K562 (cell line): ENCODE data around the gene HOXB1. TPM values are rescaled to one million over a fixed set of nuclear protein-coding genes. Genes with fewer than 3 reads are reported as not detected.
A peak's percentile ranks its signal among the peaks of the same experiment; 100 is the strongest.

Source experiments
- HDAC1 ChIP-seq, 2 experiments: fragments of 450-650 bp; IDR thresholded peaks; 2 replicates each; pipeline ENCODE4 v1.6.1; 2016 to 2017; ENCODE audit warnings: inconsistent platforms in 1 of 2, mild to moderate bottlenecking in 1 of 2, moderate library complexity in 1 of 2
- TFAM ChIP-seq: fragments of 250-450 bp; sonication (Bioruptor Pico); conservative IDR thresholded peaks from 2 replicates; pipeline ENCODE4 v1.5.0; 2021; ENCODE audit warnings: mild to moderate bottlenecking, moderate library complexity
- ZNF232 ChIP-seq: sonication (generic); formaldehyde crosslinking; IDR thresholded peaks from 2 replicates; pipeline ENCODE4 v1.8.0; 2022; ENCODE audit warnings: mild to moderate bottlenecking, missing genetic modification reagents
- polyA plus RNA-seq, 8 experiments: library from polyadenylated mRNA; depleted of rRNA in 4 of 8; stranded (reverse) in 5 of 8; unstranded in 3 of 8; fragments of >200 nt; fragmentation: Nextera tagmentation in 2 of 8; fragmentation: Illumina TruSeq in 1 of 8; extraction: Ambion mirVana in 2 of 8; extraction: Trizol in 1 of 8; gene quantifications; 2 replicates each; pipeline versions ENCODE4 v1.2.1 to v1.2.3, GENCODE V29; 2011 to 2014; ENCODE audit warnings: inconsistent platforms in 1 of 8, missing spikeins in 1 of 8
- total RNA-seq, 7 experiments: library from RNA; depleted of rRNA in 6 of 7; stranded (reverse); fragments of >200 nt in 6 of 7; fragmentation: Illumina TruSeq in 2 of 7; extraction: Trizol in 2 of 7; gene quantifications; 2 replicates each; pipeline versions ENCODE4 v1.2.1 to v1.2.3, GENCODE V29; 2011 to 2021; ENCODE audit warnings: low replicate concordance in 1 of 7
- TF ChIP-seq, protein P1 (sequence below), 2 experiments: fragments of 450-650 bp; conservative IDR thresholded peaks; 2 replicates each; pipeline ENCODE4 v1.6.1; 2017; ENCODE audit warnings: mild to moderate bottlenecking in 2 of 2, moderate library complexity in 2 of 2
- TF ChIP-seq, protein P2 (sequence below): fragments of 450-650 bp; formaldehyde crosslinking; IDR thresholded peaks from 2 replicates; pipeline ENCODE4 v1.4.0; 2020; ENCODE audit warnings: mild to moderate bottlenecking, moderate library complexity
- TF ChIP-seq, protein P3 (sequence below): fragments of 250-450 bp; sonication (Bioruptor Pico); IDR thresholded peaks from 2 replicates; pipeline ENCODE4 v1.4.0; 2020; ENCODE audit warnings: mild to moderate bottlenecking, moderate library complexity, borderline replicate concordance
- TF ChIP-seq, protein P4 (sequence below): IDR thresholded peaks from 2 replicates; pipeline ENCODE4 v1.6.1; 2011; ENCODE audit not compliant: insufficient read length; ENCODE audit errors: extremely low read depth

HOXB1 gene
- total and polyA plus RNA-seq, 9 of the 15 experiments (the other 6 are each of a cell fraction or from before 2014, with no cell fraction given) = 0.04 TPM; not detected in 8

DNA sequence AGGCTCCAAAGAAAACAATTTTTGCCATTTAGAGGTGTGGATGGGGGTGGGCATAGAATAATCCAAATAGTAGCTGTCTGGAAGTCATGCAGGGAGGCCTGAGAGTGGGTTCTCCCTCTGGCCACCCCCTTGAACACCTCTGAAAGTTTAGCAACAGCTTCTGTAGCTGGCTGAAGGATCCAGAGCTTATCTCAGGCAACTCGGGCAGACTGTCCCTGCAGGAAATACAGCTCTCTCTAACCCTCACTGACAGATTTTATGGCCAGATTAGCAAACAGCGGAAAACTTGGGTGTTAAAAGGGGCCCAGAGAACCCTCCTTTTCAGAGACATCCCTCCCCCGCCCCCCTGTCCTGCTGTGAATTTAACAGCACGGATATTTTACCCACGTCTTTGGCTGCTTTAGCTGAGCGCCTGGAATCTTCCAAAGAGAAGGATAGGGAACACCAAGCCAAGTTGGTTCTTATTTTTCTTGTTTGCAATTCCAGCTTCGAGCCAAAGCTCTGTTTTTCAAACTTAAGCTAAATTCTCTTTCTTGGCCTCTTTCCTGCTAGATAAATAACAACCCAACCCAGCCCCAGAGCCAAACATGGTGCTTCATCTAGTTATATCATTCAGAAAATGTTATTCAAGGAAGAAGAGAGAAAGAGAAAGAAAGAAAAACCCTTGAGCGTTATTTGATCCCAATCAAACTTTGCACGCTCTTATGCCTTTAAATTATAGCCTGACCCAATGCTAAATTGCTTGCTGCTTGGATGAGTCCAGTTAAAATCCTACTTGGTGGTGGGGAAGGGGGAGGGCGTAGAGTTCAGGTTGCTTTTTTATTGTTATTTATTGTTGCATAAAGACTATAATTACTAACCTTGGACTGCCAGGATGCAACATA is 16.4 kb upstream of the HOXB1 start (continued):
- TF ChIP-seq, protein P1, sequence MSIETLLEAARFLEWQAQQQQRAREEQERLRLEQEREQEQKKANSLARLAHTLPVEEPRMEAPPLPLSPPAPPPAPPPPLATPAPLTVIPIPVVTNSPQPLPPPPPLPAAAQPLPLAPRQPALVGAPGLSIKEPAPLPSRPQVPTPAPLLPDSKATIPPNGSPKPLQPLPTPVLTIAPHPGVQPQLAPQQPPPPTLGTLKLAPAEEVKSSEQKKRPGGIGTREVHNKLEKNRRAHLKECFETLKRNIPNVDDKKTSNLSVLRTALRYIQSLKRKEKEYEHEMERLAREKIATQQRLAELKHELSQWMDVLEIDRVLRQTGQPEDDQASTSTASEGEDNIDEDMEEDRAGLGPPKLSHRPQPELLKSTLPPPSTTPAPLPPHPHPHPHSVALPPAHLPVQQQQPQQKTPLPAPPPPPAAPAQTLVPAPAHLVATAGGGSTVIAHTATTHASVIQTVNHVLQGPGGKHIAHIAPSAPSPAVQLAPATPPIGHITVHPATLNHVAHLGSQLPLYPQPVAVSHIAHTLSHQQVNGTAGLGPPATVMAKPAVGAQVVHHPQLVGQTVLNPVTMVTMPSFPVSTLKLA (conservative IDR thresholded peaks at IDR 0.05) = 0 out of 4 replicates have a peak, but pooled peaks of 1 of the 2 experiments have one; percentile 40
- TF ChIP-seq ZNF232 (CRISPR knock-in tag) = no peak
- TF ChIP-seq HDAC1 (IDR thresholded peaks at IDR 0.05) = peak in 1 of 2 experiments; percentile 47; a peak in 2 of 4 replicates
- TF ChIP-seq, protein P2, sequence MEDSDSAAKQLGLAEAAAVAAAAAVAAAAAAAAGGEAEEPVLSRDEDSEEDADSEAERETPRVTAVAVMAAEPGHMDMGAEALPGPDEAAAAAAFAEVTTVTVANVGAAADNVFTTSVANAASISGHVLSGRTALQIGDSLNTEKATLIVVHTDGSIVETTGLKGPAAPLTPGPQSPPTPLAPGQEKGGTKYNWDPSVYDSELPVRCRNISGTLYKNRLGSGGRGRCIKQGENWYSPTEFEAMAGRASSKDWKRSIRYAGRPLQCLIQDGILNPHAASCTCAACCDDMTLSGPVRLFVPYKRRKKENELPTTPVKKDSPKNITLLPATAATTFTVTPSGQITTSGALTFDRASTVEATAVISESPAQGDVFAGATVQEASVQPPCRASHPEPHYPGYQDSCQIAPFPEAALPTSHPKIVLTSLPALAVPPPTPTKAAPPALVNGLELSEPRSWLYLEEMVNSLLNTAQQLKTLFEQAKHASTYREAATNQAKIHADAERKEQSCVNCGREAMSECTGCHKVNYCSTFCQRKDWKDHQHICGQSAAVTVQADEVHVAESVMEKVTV (CRISPR knock-in tag) = peak; percentile 12; the same call in 1 of the 2 replicates
- TF ChIP-seq TFAM = no peak
- TF ChIP-seq, protein P3, sequence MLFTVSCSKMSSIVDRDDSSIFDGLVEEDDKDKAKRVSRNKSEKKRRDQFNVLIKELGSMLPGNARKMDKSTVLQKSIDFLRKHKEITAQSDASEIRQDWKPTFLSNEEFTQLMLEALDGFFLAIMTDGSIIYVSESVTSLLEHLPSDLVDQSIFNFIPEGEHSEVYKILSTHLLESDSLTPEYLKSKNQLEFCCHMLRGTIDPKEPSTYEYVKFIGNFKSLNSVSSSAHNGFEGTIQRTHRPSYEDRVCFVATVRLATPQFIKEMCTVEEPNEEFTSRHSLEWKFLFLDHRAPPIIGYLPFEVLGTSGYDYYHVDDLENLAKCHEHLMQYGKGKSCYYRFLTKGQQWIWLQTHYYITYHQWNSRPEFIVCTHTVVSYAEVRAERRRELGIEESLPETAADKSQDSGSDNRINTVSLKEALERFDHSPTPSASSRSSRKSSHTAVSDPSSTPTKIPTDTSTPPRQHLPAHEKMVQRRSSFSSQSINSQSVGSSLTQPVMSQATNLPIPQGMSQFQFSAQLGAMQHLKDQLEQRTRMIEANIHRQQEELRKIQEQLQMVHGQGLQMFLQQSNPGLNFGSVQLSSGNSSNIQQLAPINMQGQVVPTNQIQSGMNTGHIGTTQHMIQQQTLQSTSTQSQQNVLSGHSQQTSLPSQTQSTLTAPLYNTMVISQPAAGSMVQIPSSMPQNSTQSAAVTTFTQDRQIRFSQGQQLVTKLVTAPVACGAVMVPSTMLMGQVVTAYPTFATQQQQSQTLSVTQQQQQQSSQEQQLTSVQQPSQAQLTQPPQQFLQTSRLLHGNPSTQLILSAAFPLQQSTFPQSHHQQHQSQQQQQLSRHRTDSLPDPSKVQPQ (CRISPR knock-in tag) = no peak
- TF ChIP-seq, protein P4, sequence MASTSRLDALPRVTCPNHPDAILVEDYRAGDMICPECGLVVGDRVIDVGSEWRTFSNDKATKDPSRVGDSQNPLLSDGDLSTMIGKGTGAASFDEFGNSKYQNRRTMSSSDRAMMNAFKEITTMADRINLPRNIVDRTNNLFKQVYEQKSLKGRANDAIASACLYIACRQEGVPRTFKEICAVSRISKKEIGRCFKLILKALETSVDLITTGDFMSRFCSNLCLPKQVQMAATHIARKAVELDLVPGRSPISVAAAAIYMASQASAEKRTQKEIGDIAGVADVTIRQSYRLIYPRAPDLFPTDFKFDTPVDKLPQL = peak; percentile 12
